HEK293 (cell line): ENCODE measurements around the gene KRTAP3-1.

Experiments
- CTCF ChIA-PET: fragments of 350-600 bp; formaldehyde crosslinking; extraction: SDS; loops from one replicate; lab custom pipeline; 2021; ENCODE audit warnings: antibody characterized with exemption; lab: Yijun Ruan, JAX
- POLR2A ChIA-PET: fragments of 300-600 bp; formaldehyde crosslinking; extraction: SDS; loops from one replicate; lab custom pipeline; 2020; ENCODE audit warnings: antibody characterized with exemption, inconsistent platforms; lab: Yijun Ruan, JAX
- H3K27ac ChIP-seq: fragments of 200-500 bp; sonication (Bioruptor generic); 2 replicates; pipeline ENCODE4 v1.5.1; 2014; ENCODE audit warnings: low read depth, low read length, control low read depth, inconsistent platforms; ENCODE audit errors: extremely low read depth
- H3K36me3 ChIP-seq, 2 experiments: fragments of 200-500 bp in 1 of 2; sonication (Bioruptor generic) in 1 of 2; 1 replicate in 1 of 2; 2 replicates in 1 of 2; pipeline ENCODE4 v1.5.1; 2014 to 2017; ENCODE audit warnings: inconsistent platforms in 2 of 2, low read length in 2 of 2; ENCODE audit not compliant: control insufficient read depth in 2 of 2, insufficient read depth in 1 of 2
- H3K4me1 ChIP-seq: fragments of 200-500 bp; sonication (Bioruptor generic); 2 replicates; pipeline ENCODE4 v1.5.1; 2014; ENCODE audit warnings: mild to moderate bottlenecking, low read length, inconsistent platforms; ENCODE audit not compliant: control insufficient read depth, insufficient read depth
- H3K4me3 ChIP-seq: 2 replicates; pipeline ENCODE4 v1.5.1; 2011; ENCODE audit warnings: low read depth, mild to moderate bottlenecking, control low read depth, low read length, moderate library complexity
- H3K9me3 ChIP-seq: fragments of 200-500 bp; sonication (Bioruptor generic); 2 replicates; pipeline ENCODE4 v1.5.1; 2014; ENCODE audit warnings: low read depth, low read length, inconsistent platforms; ENCODE audit not compliant: control insufficient read depth, insufficient read depth
- BCL11A ChIP-seq: fragments of 450-650 bp; formaldehyde crosslinking; IDR thresholded peaks from 2 replicates; pipeline ENCODE4 v1.5.1; 2016; ENCODE audit warnings: low read depth, missing biosample characterization, missing genetic modification characterization
- GLIS1 ChIP-seq: fragments of 450-650 bp; formaldehyde crosslinking; IDR thresholded peaks from 2 replicates; pipeline ENCODE4 v1.5.1; 2016; ENCODE audit warnings: missing biosample characterization, missing genetic modification characterization
- HOXC10 ChIP-seq: sonication (generic); formaldehyde crosslinking; IDR thresholded peaks from 2 replicates; pipeline ENCODE4 v1.8.1; 2023; ENCODE audit warnings: mild to moderate bottlenecking, missing genetic modification reagents
- HOXD13 ChIP-seq: sonication (generic); formaldehyde crosslinking; IDR thresholded peaks from 2 replicates; pipeline ENCODE4 v1.8.0; 2022; ENCODE audit warnings: missing genetic modification reagents, borderline replicate concordance
- MZF1 ChIP-seq: fragments of 450-650 bp; formaldehyde crosslinking; IDR thresholded peaks from 2 replicates; pipeline ENCODE4 v1.5.1; 2017; ENCODE audit warnings: missing biosample characterization, missing genetic modification characterization, borderline replicate concordance
- PBX3 ChIP-seq: sonication (generic); formaldehyde crosslinking; IDR thresholded peaks from 2 replicates; pipeline ENCODE4 v1.8.1; 2022; ENCODE audit warnings: mild to moderate bottlenecking, moderate library complexity, missing genetic modification reagents
- SCRT2 ChIP-seq: fragments of 450-650 bp; formaldehyde crosslinking; IDR thresholded peaks from 2 replicates; pipeline ENCODE4 v1.5.1; 2016; ENCODE audit warnings: missing biosample characterization, missing genetic modification characterization
- TRIM28 ChIP-seq: IDR thresholded peaks from 2 replicates; pipeline ENCODE4 v1.6.1; 2011; ENCODE audit warnings: low read length, control low read depth, borderline replicate concordance
- YY1 ChIP-seq: fragments of 450-650 bp; formaldehyde crosslinking; IDR thresholded peaks from 2 replicates; pipeline ENCODE4 v1.5.1; 2018; ENCODE audit warnings: missing biosample characterization, missing genetic modification characterization
- ZBTB11 ChIP-seq: fragments of 450-650 bp; formaldehyde crosslinking; conservative IDR thresholded peaks from 2 replicates; pipeline ENCODE4 v1.5.1; 2016; ENCODE audit warnings: low read depth, missing biosample characterization, missing genetic modification characterization
- ZNF132 ChIP-seq: fragments of 450-650 bp; formaldehyde crosslinking; IDR thresholded peaks from 2 replicates; pipeline ENCODE4 v1.5.1; 2017; ENCODE audit warnings: missing biosample characterization, missing genetic modification characterization, borderline replicate concordance
- ZNF140 ChIP-seq: fragments of 450-650 bp; formaldehyde crosslinking; IDR thresholded peaks from 2 replicates; pipeline ENCODE4 v1.5.1; 2016; ENCODE audit warnings: missing biosample characterization, missing genetic modification characterization
- ZNF148 ChIP-seq: fragments of 450-650 bp; formaldehyde crosslinking; IDR thresholded peaks from 2 replicates; pipeline ENCODE4 v1.5.0; 2017; ENCODE audit warnings: missing biosample characterization, missing genetic modification characterization, borderline replicate concordance
- ZNF175 ChIP-seq: fragments of 450-650 bp; formaldehyde crosslinking; IDR thresholded peaks from 2 replicates; pipeline ENCODE4 v1.5.1; 2016; ENCODE audit warnings: missing biosample characterization, missing genetic modification characterization
- ZNF239 ChIP-seq: fragments of 450-650 bp; formaldehyde crosslinking; IDR thresholded peaks from 2 replicates; pipeline ENCODE4 v1.5.1; 2016; ENCODE audit warnings: missing biosample characterization, missing genetic modification characterization
- ZNF292 ChIP-seq: fragments of 450-650 bp; formaldehyde crosslinking; IDR thresholded peaks from 2 replicates; pipeline ENCODE4 v1.5.1; 2016; ENCODE audit warnings: low read depth, missing biosample characterization, missing genetic modification characterization, borderline replicate concordance
- ZNF488 ChIP-seq: fragments of 450-650 bp; formaldehyde crosslinking; IDR thresholded peaks from 2 replicates; pipeline ENCODE4 v1.5.1; 2016; ENCODE audit warnings: missing biosample characterization, missing genetic modification characterization
- ZNF560 ChIP-seq: fragments of 450-650 bp; formaldehyde crosslinking; IDR thresholded peaks from 2 replicates; pipeline ENCODE4 v1.5.1; 2017; ENCODE audit warnings: missing biosample characterization, missing genetic modification characterization, borderline replicate concordance
- ZNF561 ChIP-seq: fragments of 450-650 bp; IDR thresholded peaks from 2 replicates; pipeline ENCODE4 v1.5.1; 2018; ENCODE audit warnings: missing biosample characterization, missing genetic modification characterization, borderline replicate concordance
- ZNF660 ChIP-seq: fragments of 450-650 bp; IDR thresholded peaks from 2 replicates; pipeline ENCODE4 v1.5.1; 2018; ENCODE audit warnings: missing biosample characterization, mild to moderate bottlenecking, missing genetic modification characterization
- ZNF837 ChIP-seq: fragments of 450-650 bp; formaldehyde crosslinking; IDR thresholded peaks from 2 replicates; pipeline ENCODE4 v1.5.1; 2016; ENCODE audit warnings: missing biosample characterization, missing genetic modification characterization

KRTAP3-1 gene

GRCh38 chr17:40966848-40967247 is 42.1 kb downstream of the KRTAP3-1 start, which contains the start of gene KRT39:
KRT39 (minus strand) TSS chr17:40966948; CDS start chr17:40966856, 92 bp downstream.
- POLR2A ChIA-PET, result no interaction called here
- CTCF ChIA-PET, result interaction anchor here (1.1 to 2.0 kb wide), 3 partner anchors 9 to 582 kb away, joined by 3 to 6 read pairs (median 5); no protein-coding TSS in a partner anchor

GRCh38 chr17:40963838-40964237 is 45.1 kb downstream of the KRTAP3-1 start:
- H3K4me1 ChIP-seq, result no peaks in the 10 kb centered on the region
- H3K27ac ChIP-seq, result no peak overlapping the region
- TF ChIP-seq ZNF660 (tag by site-specific recombination) (no peak), TRIM28 (no peak), ZNF140 (no peak), ZNF561 (no peak)
- TF ChIP-seq, all 188 proteins: peak for 0
- Histone ChIP-seq H3K4me3 (no peak overlapping the region), H3K36me3 (no peaks in the 10 kb centered on the region), H3K9me3 (no peaks in the 10 kb centered on the region)
- ChIA-PET CTCF (interaction anchor here (0.6 to 2.2 kb wide), 9 partner anchors 9 to 703 kb away, joined by 3 to 12 read pairs (median 3); partner anchors contain the start of gene KRTAP1-4), POLR2A (no interaction called here)

More at GRCh38 chr17:40966848-40967247, 42.1 kb downstream of the KRTAP3-1 start, which contains the start of gene KRT39:
- H3K4me3 ChIP-seq, result no peak within 1 kb of the TSS
- H3K4me1 ChIP-seq, result no peaks in the 10 kb centered on the region
- no peaks in the 10 kb centered on the region for H3K36me3 ChIP-seq
- no peaks in the 10 kb centered on the region for H3K9me3 ChIP-seq
- TF ChIP-seq ZNF148 (tag by site-specific recombination), result no peak
- TF ChIP-seq HOXC10, result no peak
- no peak for TF ChIP-seq ZNF560 (tag by site-specific recombination)
- TF ChIP-seq ZNF239, result no peak
- TF ChIP-seq ZNF488 (tag by site-specific recombination), result no peak
- TF ChIP-seq ZNF292, result no peak
- no peak for TF ChIP-seq ZNF132 (tag by site-specific recombination)
- TF ChIP-seq YY1 (tag by site-specific recombination), result no peak
- no peak for TF ChIP-seq MZF1 (tag by site-specific recombination)
- no peak for TF ChIP-seq ZNF175 (tag by site-specific recombination)
- TF ChIP-seq BCL11A (tag by site-specific recombination), result no peak
- no peak for TF ChIP-seq HOXD13 (CRISPR knock-in tag)
- no peak within 1 kb of the TSS for H3K27ac ChIP-seq

GRCh38 chr17:40962059-40962561 is 46.8 kb downstream of the KRTAP3-1 start:
- Histone ChIP-seq H3K36me3 (no peaks in the 10 kb centered on the region), H3K9me3 (no peaks in the 10 kb centered on the region), H3K4me3 (no peak overlapping the region), H3K4me1 (no peaks in the 10 kb centered on the region), H3K27ac (no peak overlapping the region)
- POLR2A ChIA-PET, result no interaction called here
- CTCF ChIA-PET, result interaction anchor here (0.5 to 1.6 kb wide), 10 partner anchors 10 to 687 kb away, joined by 3 to 10 read pairs (median 3); no protein-coding TSS in a partner anchor
- TF ChIP-seq PBX3 (no peak), SCRT2 (tag by site-specific recombination) (peak; percentile 87), ZNF837 (no peak), ZBTB11 (no peak), GLIS1 (no peak)
